ENCODE measurements around the gene USP28.

DNA sequence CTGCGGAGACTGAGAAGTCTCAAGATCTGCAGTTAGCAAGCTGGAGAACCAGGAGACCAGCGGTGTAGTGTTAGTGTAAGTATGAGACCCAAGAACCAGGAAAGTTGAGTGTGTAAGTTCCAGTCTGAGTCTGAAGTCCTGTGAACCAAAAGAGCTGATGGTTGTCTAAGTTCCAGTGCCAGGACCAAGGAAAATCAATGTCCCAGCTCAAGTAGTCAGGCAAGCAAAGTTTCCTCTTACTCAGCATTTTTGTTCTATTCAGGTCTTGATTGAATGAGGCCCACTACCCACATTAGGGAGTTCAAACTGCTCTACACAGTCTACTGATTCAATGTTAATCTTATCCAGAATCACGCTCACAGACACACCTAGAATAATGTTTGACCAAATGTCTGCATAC lies 11.0 kb downstream of the USP28 start:
- TF ChIP-seq, protein P1, sequence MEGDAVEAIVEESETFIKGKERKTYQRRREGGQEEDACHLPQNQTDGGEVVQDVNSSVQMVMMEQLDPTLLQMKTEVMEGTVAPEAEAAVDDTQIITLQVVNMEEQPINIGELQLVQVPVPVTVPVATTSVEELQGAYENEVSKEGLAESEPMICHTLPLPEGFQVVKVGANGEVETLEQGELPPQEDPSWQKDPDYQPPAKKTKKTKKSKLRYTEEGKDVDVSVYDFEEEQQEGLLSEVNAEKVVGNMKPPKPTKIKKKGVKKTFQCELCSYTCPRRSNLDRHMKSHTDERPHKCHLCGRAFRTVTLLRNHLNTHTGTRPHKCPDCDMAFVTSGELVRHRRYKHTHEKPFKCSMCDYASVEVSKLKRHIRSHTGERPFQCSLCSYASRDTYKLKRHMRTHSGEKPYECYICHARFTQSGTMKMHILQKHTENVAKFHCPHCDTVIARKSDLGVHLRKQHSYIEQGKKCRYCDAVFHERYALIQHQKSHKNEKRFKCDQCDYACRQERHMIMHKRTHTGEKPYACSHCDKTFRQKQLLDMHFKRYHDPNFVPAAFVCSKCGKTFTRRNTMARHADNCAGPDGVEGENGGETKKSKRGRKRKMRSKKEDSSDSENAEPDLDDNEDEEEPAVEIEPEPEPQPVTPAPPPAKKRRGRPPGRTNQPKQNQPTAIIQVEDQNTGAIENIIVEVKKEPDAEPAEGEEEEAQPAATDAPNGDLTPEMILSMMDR (IDR thresholded peaks at IDR 0.05) = no peak
- no peak for TF ChIP-seq EP300 (IDR thresholded peaks at IDR 0.05)
- no peak for TF ChIP-seq SREBF2 (IDR thresholded peaks at IDR 0.05)
- TF ChIP-seq POLR2A (IDR thresholded peaks at IDR 0.05; ENCODE audit: low read length) = no peak
- TF ChIP-seq RNF2 (IDR thresholded peaks at IDR 0.05; ENCODE audit: borderline replicate concordance, low read depth) = no peak
- no peak for TF ChIP-seq PHF8 (IDR thresholded peaks at IDR 0.05; ENCODE audit: borderline replicate concordance, low read depth)

All from A549 (cell line).